Vagina (tissue), 2 donors: Measurements from ENCODE around the gene IGSF1. TPM values are rescaled to one million over a fixed set of nuclear protein-coding genes. Genes with fewer than 3 reads are reported as not detected.
A peak's percentile ranks its signal among the peaks of the same experiment; 100 is the strongest.

Experiments used
- DNase-seq, 2 donors: peaks; one replicate each; pipeline ENCODE4 v3.0.0-alpha.2; 2017; ENCODE audit errors: extremely low spot score in 2 of 2
- H3K27ac ChIP-seq: fragments of 200-600 bp; sonication (generic); one replicate; pipeline ENCODE4 v1.5.1; 2019
- H3K27me3 ChIP-seq: fragments of 200-600 bp; sonication (generic); one replicate; pipeline ENCODE4 v1.5.1; 2019
- H3K36me3 ChIP-seq, 2 donors: fragments of 200-600 bp; sonication (generic); one replicate each; pipeline ENCODE4 v1.5.1; 2017 to 2019
- H3K4me1 ChIP-seq: fragments of 200-600 bp; sonication (generic); one replicate; pipeline ENCODE4 v1.5.1; 2019
- H3K4me3 ChIP-seq, 2 donors: fragments of 200-600 bp; sonication (generic); 1 replicate in 1 of 2; 2 replicates in 1 of 2; pipeline ENCODE4 v1.5.1; 2016 to 2019
- H3K9me3 ChIP-seq: fragments of 200-600 bp; sonication (generic); one replicate; pipeline ENCODE4 v1.5.1; 2019
- POLR2A ChIP-seq, 2 donors: fragments of 450-650 bp; IDR thresholded peaks; one replicate each; pipeline ENCODE4 v1.6.1; 2017; ENCODE audit warnings: antibody characterized with exemption in 2 of 2, mild to moderate bottlenecking in 2 of 2, moderate library complexity in 2 of 2
- POLR2AphosphoS5 ChIP-seq, 2 donors: sonication (generic); formaldehyde crosslinking; IDR thresholded peaks; one replicate each; pipeline ENCODE4 v1.9.0; 2017; ENCODE audit warnings: antibody characterized with exemption in 2 of 2, mild to moderate bottlenecking in 2 of 2, low read depth in 1 of 2; ENCODE audit not compliant: insufficient read depth in 1 of 2
- intact Hi-C: fragments of 100-400 bp; cut with DNase I; formaldehyde crosslinking; loops from one replicate; pipeline ENCODE4 v1.15.1; 2023
- total RNA-seq: library from RNA; depleted of rRNA; stranded (reverse); fragments of >200 nt; gene quantifications from one replicate; pipeline ENCODE4 v1.2.3, GENCODE V29; 2016
- TF ChIP-seq, protein P1 (sequence below), 3 experiments: fragments of 450-650 bp in 2 of 3; fragments of 200-600 bp in 1 of 3; sonication (generic) in 1 of 3; IDR thresholded peaks; one replicate each; pipeline ENCODE4 v1.5.1; 2017 to 2019; ENCODE audit warnings: antibody characterized with exemption in 3 of 3, mild to moderate bottlenecking in 2 of 3, moderate library complexity in 2 of 3

Gene IGSF1
- total RNA-seq, 1 donor from 2014 or later: 1.2 TPM

DNA sequence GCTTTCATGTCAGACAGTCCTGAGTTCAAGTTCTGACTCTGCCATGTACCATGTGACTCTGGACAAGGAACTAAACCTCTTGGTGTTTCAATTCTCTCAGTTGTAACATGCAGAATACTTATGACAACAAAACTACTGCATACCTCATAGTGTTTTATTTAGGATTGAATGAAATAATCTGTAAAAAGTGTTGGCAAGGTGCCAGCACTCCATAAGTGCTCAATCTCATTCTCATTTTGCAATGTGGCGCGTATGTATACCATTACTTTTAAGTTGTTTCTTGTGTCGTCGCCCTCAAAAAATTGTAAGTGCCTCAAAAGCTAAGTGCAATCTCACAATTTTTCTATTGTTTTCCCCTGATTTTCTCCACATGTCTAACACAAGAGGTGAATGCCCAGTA is 62.5 kb downstream of the IGSF1 start:
- intact Hi-C loops: no loop called here
- H3K27me3 ChIP-seq: no peaks in the 10 kb centered on the region

DNA sequence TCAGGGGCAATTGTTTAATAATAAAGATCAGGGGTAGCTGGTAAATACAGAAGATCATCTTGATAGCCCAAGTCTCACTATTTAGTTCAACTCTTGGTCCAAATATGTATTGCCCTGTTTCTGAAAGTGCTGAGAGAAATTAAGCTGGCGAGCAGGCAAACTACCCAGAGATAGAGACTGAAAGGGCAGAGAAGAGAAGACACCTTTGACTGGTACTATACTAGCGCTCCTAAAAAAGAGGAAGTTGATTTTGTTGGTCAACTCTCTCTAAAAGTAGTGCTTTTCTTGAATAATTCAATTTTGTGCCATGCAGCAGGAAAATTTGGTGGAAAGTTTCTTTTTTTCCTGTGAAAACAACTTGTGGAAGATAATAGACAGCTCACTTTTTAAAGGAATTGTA is 64.0 kb downstream of the IGSF1 start:
- intact Hi-C loops: no loop called here
- no peaks in the 10 kb centered on the region for H3K9me3 ChIP-seq
- TF ChIP-seq POLR2A (IDR thresholded peaks at IDR 0.05): no peak
- no peak for TF ChIP-seq POLR2AphosphoS5 (IDR thresholded peaks at IDR 0.05; ENCODE audit: insufficient read depth in 1 of 2, low read depth in 1 of 2)
- TF ChIP-seq, protein P1, sequence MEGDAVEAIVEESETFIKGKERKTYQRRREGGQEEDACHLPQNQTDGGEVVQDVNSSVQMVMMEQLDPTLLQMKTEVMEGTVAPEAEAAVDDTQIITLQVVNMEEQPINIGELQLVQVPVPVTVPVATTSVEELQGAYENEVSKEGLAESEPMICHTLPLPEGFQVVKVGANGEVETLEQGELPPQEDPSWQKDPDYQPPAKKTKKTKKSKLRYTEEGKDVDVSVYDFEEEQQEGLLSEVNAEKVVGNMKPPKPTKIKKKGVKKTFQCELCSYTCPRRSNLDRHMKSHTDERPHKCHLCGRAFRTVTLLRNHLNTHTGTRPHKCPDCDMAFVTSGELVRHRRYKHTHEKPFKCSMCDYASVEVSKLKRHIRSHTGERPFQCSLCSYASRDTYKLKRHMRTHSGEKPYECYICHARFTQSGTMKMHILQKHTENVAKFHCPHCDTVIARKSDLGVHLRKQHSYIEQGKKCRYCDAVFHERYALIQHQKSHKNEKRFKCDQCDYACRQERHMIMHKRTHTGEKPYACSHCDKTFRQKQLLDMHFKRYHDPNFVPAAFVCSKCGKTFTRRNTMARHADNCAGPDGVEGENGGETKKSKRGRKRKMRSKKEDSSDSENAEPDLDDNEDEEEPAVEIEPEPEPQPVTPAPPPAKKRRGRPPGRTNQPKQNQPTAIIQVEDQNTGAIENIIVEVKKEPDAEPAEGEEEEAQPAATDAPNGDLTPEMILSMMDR (IDR thresholded peaks at IDR 0.05): no peak
- no peak overlapping the region for H3K4me3 ChIP-seq
- no peaks in the 10 kb centered on the region for H3K36me3 ChIP-seq
- no peak for DNase-seq
- H3K27me3 ChIP-seq: no peaks in the 10 kb centered on the region
- no peaks in the 10 kb centered on the region for H3K4me1 ChIP-seq
- no peak overlapping the region for H3K27ac ChIP-seq

More for the DNA sequence above, 62.5 kb downstream of the IGSF1 start:
- no peaks in the 10 kb centered on the region for H3K36me3 ChIP-seq
- no peak overlapping the region for H3K27ac ChIP-seq
- no peak overlapping the region for H3K4me3 ChIP-seq
- no peak for TF ChIP-seq POLR2AphosphoS5 (IDR thresholded peaks at IDR 0.05; ENCODE audit: insufficient read depth in 1 of 2, low read depth in 1 of 2)
- no peak for TF ChIP-seq POLR2A (IDR thresholded peaks at IDR 0.05)
- TF ChIP-seq, protein P1 (IDR thresholded peaks at IDR 0.05): no peak
- DNase-seq: peak in 1 of 2 donors; percentile 18
- no peaks in the 10 kb centered on the region for H3K9me3 ChIP-seq
- no peaks in the 10 kb centered on the region for H3K4me1 ChIP-seq

Other genes starting within 250 kb of the IGSF1 start
- gene ARHGAP36, start 231.0 kb downstream of the IGSF1 start, total RNA-seq: 2.0 TPM